OCI-LY7 (cell line): Measurements from ENCODE around the gene TRIO. TPM values are rescaled to one million over a fixed set of nuclear protein-coding genes. Genes with fewer than 3 reads are reported as not detected.

Source experiments
- BruUV-seq: library from RNA; stranded (reverse); fragments of 400-500 nt; replicated peaks from 2 replicates; lab custom pipeline; 2021; lab: Mats Ljungman, UMichigan
- CTCF ChIA-PET: fragments of 300-600 bp; sonication (Branson Sonifier 250); formaldehyde crosslinking; loops from one replicate; lab custom pipeline; 2022; ENCODE audit warnings: antibody characterized with exemption; ENCODE audit not compliant: unreplicated experiment; lab: Charles Lee
- POLR2A ChIA-PET: fragments of 300-600 bp; sonication (Branson Sonifier 250); formaldehyde crosslinking; loops from one replicate; lab custom pipeline; 2022; ENCODE audit warnings: antibody characterized with exemption; lab: Charles Lee
- DNase-seq: peaks from one replicate; pipeline ENCODE4 v3.0.0-alpha.2; 2015; ENCODE audit warnings: low spot score
- H2AFZ ChIP-seq: fragments of 200-600 bp; sonication (generic), shearing (Covaris generic); 2 replicates; pipeline ENCODE4 v1.6.1; 2014; ENCODE audit warnings: mild to moderate bottlenecking, antibody characterized with exemption, low read length, moderate library complexity
- H3K27ac ChIP-seq: fragments of 200-600 bp; sonication (generic); 2 replicates; pipeline ENCODE4 v1.5.1; 2014; ENCODE audit warnings: mixed run types, low read depth, mild to moderate bottlenecking, moderate library complexity, low read length, inconsistent platforms; ENCODE audit not compliant: poor library complexity, severe bottlenecking
- H3K36me3 ChIP-seq: fragments of 200-600 bp; sonication (generic); 2 replicates; pipeline ENCODE4 v1.6.1; 2014; ENCODE audit warnings: mild to moderate bottlenecking, antibody characterized with exemption, low read length, moderate library complexity, mixed read lengths; ENCODE audit not compliant: insufficient read depth
- H3K4me1 ChIP-seq: fragments of 200-600 bp; sonication (generic); 2 replicates; pipeline ENCODE4 v1.5.1; 2014; ENCODE audit warnings: mild to moderate bottlenecking, low read length; ENCODE audit not compliant: insufficient read depth, poor library complexity, severe bottlenecking
- H3K4me2 ChIP-seq: fragments of 200-600 bp; sonication (generic); 2 replicates; pipeline ENCODE4 v1.6.1; 2014; ENCODE audit warnings: mild to moderate bottlenecking, low read length
- H3K4me3 ChIP-seq: fragments of 200-600 bp; sonication (generic); 2 replicates; pipeline ENCODE4 v1.5.1; 2014; ENCODE audit warnings: mild to moderate bottlenecking, low read depth, low read length; ENCODE audit not compliant: poor library complexity, severe bottlenecking
- H3K79me2 ChIP-seq: fragments of 200-600 bp; sonication (generic); 2 replicates; pipeline ENCODE4 v1.6.1; 2016; ENCODE audit warnings: low read depth, mild to moderate bottlenecking, low read length, moderate library complexity, mixed read lengths; ENCODE audit not compliant: insufficient read depth
- H3K9me2 ChIP-seq: fragments of 200-600 bp; sonication (generic); 2 replicates; pipeline ENCODE4 v1.6.1; 2016; ENCODE audit warnings: mild to moderate bottlenecking, low read length, mixed read lengths; ENCODE audit not compliant: insufficient read depth
- H3K9me3 ChIP-seq: fragments of 200-600 bp; sonication (generic); 2 replicates; pipeline ENCODE4 v1.6.1; 2014; ENCODE audit warnings: mild to moderate bottlenecking, mixed run types, low read length, mixed read lengths
- H4K20me1 ChIP-seq: fragments of 200-600 bp; sonication (generic); 2 replicates; pipeline ENCODE4 v1.6.1; 2014; ENCODE audit warnings: mild to moderate bottlenecking, antibody characterized with exemption, low read length, moderate library complexity, mixed read lengths; ENCODE audit not compliant: insufficient read depth
- CTCF ChIP-seq: fragments of 200-600 bp; sonication (generic); conservative IDR thresholded peaks from 2 replicates; pipeline ENCODE4 v1.5.1; 2014; ENCODE audit warnings: mild to moderate bottlenecking, antibody characterized with exemption, low read length, moderate library complexity, mixed read lengths
- EZH2phosphoT487 ChIP-seq: fragments of 200-600 bp; sonication (generic); IDR thresholded peaks from 2 replicates; pipeline ENCODE4 v1.6.1; 2018; ENCODE audit warnings: low read depth, borderline replicate concordance, mild to moderate bottlenecking, mixed run types, antibody characterized with exemption, low read length, moderate library complexity, mixed read lengths
- intact Hi-C: fragments of 100-400 bp; cut with micrococcal nuclease; formaldehyde crosslinking; loops from one replicate; pipeline ENCODE4 v1.10.0; 2022; ENCODE audit not compliant: unreplicated experiment
- total RNA-seq, 2 experiments: library from RNA; depleted of rRNA in 1 of 2; stranded (reverse); fragments of >200 nt in 1 of 2; shearing (Covaris generic) in 1 of 2; gene quantifications; 2 replicates each; pipeline ENCODE4 v1.2.3, GENCODE V29; 2014 to 2022

The TRIO gene
- total RNA-seq, 2 experiments from 2014 or later = 35.8 to 55.1 TPM

GRCh38 chr5:14197056-14197455 is 53.9 kb downstream of the TRIO start:
- no peaks in the 10 kb centered on the region for H3K4me1 ChIP-seq
- no peak overlapping the region for H3K27ac ChIP-seq
- no TSS peak for BruUV-seq
- ChIA-PET POLR2A (interaction anchor here (0.5 kb wide), 1 partner anchor 314 kb away, joined by 12 read pairs; no protein-coding TSS in a partner anchor), CTCF (no interaction called here)
- H3K36me3 ChIP-seq = no peaks in the 10 kb centered on the region
- H3K4me3 ChIP-seq = no peak overlapping the region
- no peak for DNase-seq
- H3K9me3 ChIP-seq = no peaks in the 10 kb centered on the region
- H2AFZ ChIP-seq = no peak overlapping the region
- no peak for TF ChIP-seq CTCF
- no peak for TF ChIP-seq EZH2phosphoT487
- H3K79me2 ChIP-seq = no peaks in the 10 kb centered on the region
- H3K4me2 ChIP-seq = no peak overlapping the region
- no peaks in the 10 kb centered on the region for H4K20me1 ChIP-seq
- no peaks in the 10 kb centered on the region for H3K9me2 ChIP-seq
- intact Hi-C loops = no loop called here

GRCh38 chr5:14199902-14200301 is 56.8 kb downstream of the TRIO start:
- no TSS peak for BruUV-seq
- Histone ChIP-seq H3K79me2 (peaks cover 14% of the 10 kb centered on the region; the same call in 1 of the 2 replicates), H2AFZ (no peak overlapping the region), H3K9me3 (no peaks in the 10 kb centered on the region), H3K4me2 (no peak overlapping the region), H3K9me2 (no peaks in the 10 kb centered on the region), H3K27ac (no peak overlapping the region), H3K36me3 (no peaks in the 10 kb centered on the region), H4K20me1 (no peaks in the 10 kb centered on the region), H3K4me3 (no peak overlapping the region), H3K4me1 (peaks cover 17% of the 10 kb centered on the region)
- TF ChIP-seq EZH2phosphoT487 = no peak
- TF ChIP-seq CTCF = no peak
- intact Hi-C loops = no loop called here
- no peak for DNase-seq
- ChIA-PET POLR2A (interaction anchor here (0.7 kb wide), 1 partner anchor 21 kb away, joined by 3 read pairs; no protein-coding TSS in a partner anchor), CTCF (no interaction called here)

GRCh38 chr5:14200312-14200990 is 57.3 kb downstream of the TRIO start:
- POLR2A ChIA-PET = interaction anchor here (0.6 to 1.7 kb wide), 2 partner anchors 14 to 27 kb away, joined by 3 to 4 read pairs; no protein-coding TSS in a partner anchor
- no peaks in the 10 kb centered on the region for H3K9me3 ChIP-seq
- no peak for DNase-seq
- no peaks in the 10 kb centered on the region for H4K20me1 ChIP-seq
- H3K27ac ChIP-seq = no peak overlapping the region
- H2AFZ ChIP-seq = no peak overlapping the region
- peaks cover 23% of the 10 kb centered on the region for H3K4me1 ChIP-seq
- no peak overlapping the region for H3K4me3 ChIP-seq
- no peak for TF ChIP-seq EZH2phosphoT487
- peaks cover 18% of the 10 kb centered on the region; the same call in 1 of the 2 replicates for H3K79me2 ChIP-seq
- CTCF ChIA-PET = no interaction called here
- H3K9me2 ChIP-seq = no peaks in the 10 kb centered on the region
- no peak overlapping the region for H3K4me2 ChIP-seq
- no TSS peak for BruUV-seq
- no peaks in the 10 kb centered on the region for H3K36me3 ChIP-seq
- intact Hi-C loops = no loop called here
